Endodermal cell (in vitro differentiated cells): ENCODE measurements around the gene CAPZB. TPM values are rescaled to one million over a fixed set of nuclear protein-coding genes. Genes with fewer than 3 reads are reported as not detected.

Experiments
- DNase-seq: peaks from one replicate; pipeline ENCODE4 v3.0.0-alpha.2; 2017
- H3K27ac ChIP-seq: 2 replicates; pipeline ENCODE4 v1.5.1; 2013; ENCODE audit warnings: mild to moderate bottlenecking, low read depth, low read length, moderate library complexity
- H3K27me3 ChIP-seq: 2 replicates; pipeline ENCODE4 v1.6.1; 2013; ENCODE audit warnings: mild to moderate bottlenecking, low read length, moderate library complexity; ENCODE audit not compliant: insufficient read depth, control insufficient read depth, poor library complexity, severe bottlenecking
- H3K36me3 ChIP-seq: 2 replicates; pipeline ENCODE4 v1.7.0; 2013; ENCODE audit warnings: mild to moderate bottlenecking, low read length, moderate library complexity; ENCODE audit not compliant: control insufficient read depth, insufficient read depth
- H3K4me1 ChIP-seq: one replicate; pipeline ENCODE4 v1.7.0; 2013; ENCODE audit warnings: low read length; ENCODE audit not compliant: control insufficient read depth, insufficient read depth
- H3K4me3 ChIP-seq: 2 replicates; pipeline ENCODE4 v1.5.1; 2013; ENCODE audit warnings: mild to moderate bottlenecking, low read length, moderate library complexity
- H3K9ac ChIP-seq: 2 replicates; pipeline ENCODE4 v1.6.1; 2013; ENCODE audit warnings: mild to moderate bottlenecking, low read length, moderate library complexity; ENCODE audit not compliant: poor library complexity, severe bottlenecking; ENCODE audit errors: extremely low read depth
- H3K9me3 ChIP-seq: 2 replicates; pipeline ENCODE4 v1.6.1; 2013; ENCODE audit warnings: mild to moderate bottlenecking, low read length, moderate library complexity; ENCODE audit not compliant: control insufficient read depth
- H3K27ac Mint-ChIP-seq: 2 replicates; pipeline ENCODE4 v1.8.0; 2020; ENCODE audit warnings: mixed read lengths
- H3K27me3 Mint-ChIP-seq: 2 replicates; pipeline ENCODE4 v1.8.0; 2021; ENCODE audit warnings: mild to moderate bottlenecking, mixed read lengths; ENCODE audit not compliant: insufficient read depth
- H3K36me3 Mint-ChIP-seq: 2 replicates; pipeline ENCODE4 v1.8.0; 2020; ENCODE audit warnings: low read depth, mixed read lengths
- H3K4me1 Mint-ChIP-seq: 2 replicates; pipeline ENCODE4 v1.8.0; 2020; ENCODE audit warnings: mixed read lengths
- H3K4me3 Mint-ChIP-seq: 2 replicates; pipeline ENCODE4 v1.8.0; 2020; ENCODE audit warnings: mild to moderate bottlenecking, moderate library complexity, mixed read lengths
- H3K9me3 Mint-ChIP-seq: 2 replicates; pipeline ENCODE4 v1.8.0; 2020; ENCODE audit warnings: mild to moderate bottlenecking, mixed read lengths
- WGBS, 2 experiments: methylation state at CpG; one replicate each; pipeline versions ENCODE4 v1.1.5 to v1.1.7; 2013; ENCODE audit warnings: missing lambda C conversion rate in 2 of 2, mixed read lengths in 1 of 2; ENCODE audit not compliant: insufficient coverage in 1 of 2, insufficient read length in 1 of 2; 5-methylcytosine and 5-hydroxymethylcytosine counted together
- total RNA-seq, 2 donors: library from RNA; stranded (reverse); fragmentation: NEBNext Ultra II Directional in 1 of 2; extraction: Animal tissue kit (Norgen Biotek cat#: 25700) in 1 of 2; gene quantifications; 2 replicates in 1 of 2; 3 replicates in 1 of 2; pipeline ENCODE4 v1.2.1, GENCODE V29; 2021
- TF ChIP-seq, protein P1 (sequence below): fragments of 200-600 bp; sonication (generic); conservative IDR thresholded peaks from 2 replicates; pipeline ENCODE4 v1.5.0; 2021; ENCODE audit warnings: antibody characterized with exemption, mild to moderate bottlenecking

Gene CAPZB
- total RNA-seq, 2 donors from 2014 or later = 334 to 362 TPM

DNA sequence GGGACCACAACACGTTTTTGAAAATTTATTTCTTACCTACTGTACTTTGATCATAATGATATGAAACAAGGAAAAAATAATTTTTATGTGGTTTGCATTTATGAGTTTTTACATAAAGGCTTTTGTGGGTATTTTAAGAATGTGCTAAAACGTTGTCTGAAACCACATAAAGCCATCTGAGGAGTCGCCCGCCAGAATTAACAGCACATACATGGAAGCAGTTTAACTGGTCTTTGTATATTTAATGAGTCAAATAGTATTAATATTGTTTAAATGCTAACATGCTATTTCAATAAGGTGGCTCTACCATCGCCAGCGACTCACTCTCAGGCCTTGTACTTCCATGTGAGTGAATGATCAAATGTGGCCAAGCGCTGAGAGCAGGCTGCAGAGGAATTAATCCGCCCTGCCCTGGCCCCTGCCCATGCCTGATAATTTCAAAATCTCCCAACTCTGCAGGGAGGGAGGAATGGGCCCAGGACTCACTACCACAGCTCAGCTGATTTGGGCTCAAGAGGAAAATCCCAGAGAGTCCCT is 123.7 kb downstream of the CAPZB start:
- H3K36me3 Mint-ChIP-seq = peaks cover 22% of the 10 kb centered on the region
- no peak overlapping the region for H3K9ac ChIP-seq
- TF ChIP-seq, protein P1, sequence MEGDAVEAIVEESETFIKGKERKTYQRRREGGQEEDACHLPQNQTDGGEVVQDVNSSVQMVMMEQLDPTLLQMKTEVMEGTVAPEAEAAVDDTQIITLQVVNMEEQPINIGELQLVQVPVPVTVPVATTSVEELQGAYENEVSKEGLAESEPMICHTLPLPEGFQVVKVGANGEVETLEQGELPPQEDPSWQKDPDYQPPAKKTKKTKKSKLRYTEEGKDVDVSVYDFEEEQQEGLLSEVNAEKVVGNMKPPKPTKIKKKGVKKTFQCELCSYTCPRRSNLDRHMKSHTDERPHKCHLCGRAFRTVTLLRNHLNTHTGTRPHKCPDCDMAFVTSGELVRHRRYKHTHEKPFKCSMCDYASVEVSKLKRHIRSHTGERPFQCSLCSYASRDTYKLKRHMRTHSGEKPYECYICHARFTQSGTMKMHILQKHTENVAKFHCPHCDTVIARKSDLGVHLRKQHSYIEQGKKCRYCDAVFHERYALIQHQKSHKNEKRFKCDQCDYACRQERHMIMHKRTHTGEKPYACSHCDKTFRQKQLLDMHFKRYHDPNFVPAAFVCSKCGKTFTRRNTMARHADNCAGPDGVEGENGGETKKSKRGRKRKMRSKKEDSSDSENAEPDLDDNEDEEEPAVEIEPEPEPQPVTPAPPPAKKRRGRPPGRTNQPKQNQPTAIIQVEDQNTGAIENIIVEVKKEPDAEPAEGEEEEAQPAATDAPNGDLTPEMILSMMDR = no peak
- H3K36me3 ChIP-seq = peaks cover 40% of the 10 kb centered on the region
- no peaks in the 10 kb centered on the region for H3K9me3 Mint-ChIP-seq
- H3K27ac ChIP-seq = no peak overlapping the region
- H3K27me3 Mint-ChIP-seq = no peaks in the 10 kb centered on the region
- 94 to 95% methylated on average over 6 to 7 of the region's 8 CpGs for WGBS, 2 experiments
- no peak overlapping the region for H3K4me3 ChIP-seq
- no peaks in the 10 kb centered on the region for H3K27me3 ChIP-seq
- no peak overlapping the region for H3K4me3 Mint-ChIP-seq
- peaks cover 3% of the 10 kb centered on the region for H3K4me1 ChIP-seq
- no peaks in the 10 kb centered on the region for H3K9me3 ChIP-seq
- H3K27ac Mint-ChIP-seq = peak overlapping the region; percentile 26
- H3K4me1 Mint-ChIP-seq = peaks cover 29% of the 10 kb centered on the region
- DNase-seq = no peak

DNA sequence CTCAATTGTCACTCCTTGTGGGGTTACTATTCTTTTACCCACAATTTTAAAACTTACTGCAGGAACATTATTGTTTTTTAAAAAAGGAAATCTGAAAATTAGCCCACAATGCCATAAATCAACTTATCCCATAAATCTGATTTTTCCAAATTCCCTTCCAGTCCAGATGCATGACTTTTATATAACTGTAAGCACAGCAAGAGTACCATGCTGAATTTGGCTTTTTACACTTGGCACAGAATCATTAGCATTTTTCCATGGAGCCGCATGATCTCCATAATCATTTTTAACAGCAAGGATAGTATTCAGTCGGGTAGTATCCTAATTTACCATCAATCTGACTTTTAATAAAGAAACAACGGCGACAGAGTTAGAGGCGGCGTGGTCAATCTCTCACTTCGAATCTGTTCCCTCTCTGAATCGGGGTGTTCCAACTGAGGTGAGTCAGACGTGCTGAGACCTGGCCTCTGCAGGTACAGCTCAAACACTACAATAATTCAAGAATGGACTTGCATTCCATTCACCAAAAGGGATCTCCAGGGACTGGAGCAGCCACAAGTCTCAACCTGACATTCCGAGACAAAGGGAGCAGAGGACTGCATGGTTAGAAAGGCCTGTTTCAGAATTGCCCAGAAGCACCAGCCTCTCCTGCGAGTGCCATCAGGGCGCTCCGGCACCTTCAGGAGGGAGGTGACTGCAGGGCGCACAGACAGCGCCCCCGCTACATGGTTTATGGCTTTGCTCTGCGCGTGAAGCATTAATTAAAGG is 124.3 kb downstream of the CAPZB start:
- Mint-ChIP-seq H3K27me3 (no peaks in the 10 kb centered on the region), H3K4me3 (no peak overlapping the region), H3K36me3 (peaks cover 28% of the 10 kb centered on the region), H3K4me1 (peaks cover 27% of the 10 kb centered on the region), H3K27ac (peak overlapping the region; percentile 73), H3K9me3 (no peaks in the 10 kb centered on the region)
- DNase-seq = no peak
- no peak overlapping the region for H3K4me3 ChIP-seq
- peaks cover 46% of the 10 kb centered on the region for H3K36me3 ChIP-seq
- TF ChIP-seq, protein P1 = no peak
- WGBS, 2 experiments = 93 to 95% methylated on average over 15 to 18 of the region's 18 CpGs
- no peak overlapping the region for H3K27ac ChIP-seq
- no peaks in the 10 kb centered on the region for H3K4me1 ChIP-seq
- H3K9ac ChIP-seq = no peak overlapping the region
- no peaks in the 10 kb centered on the region for H3K27me3 ChIP-seq
- no peaks in the 10 kb centered on the region for H3K9me3 ChIP-seq

DNA sequence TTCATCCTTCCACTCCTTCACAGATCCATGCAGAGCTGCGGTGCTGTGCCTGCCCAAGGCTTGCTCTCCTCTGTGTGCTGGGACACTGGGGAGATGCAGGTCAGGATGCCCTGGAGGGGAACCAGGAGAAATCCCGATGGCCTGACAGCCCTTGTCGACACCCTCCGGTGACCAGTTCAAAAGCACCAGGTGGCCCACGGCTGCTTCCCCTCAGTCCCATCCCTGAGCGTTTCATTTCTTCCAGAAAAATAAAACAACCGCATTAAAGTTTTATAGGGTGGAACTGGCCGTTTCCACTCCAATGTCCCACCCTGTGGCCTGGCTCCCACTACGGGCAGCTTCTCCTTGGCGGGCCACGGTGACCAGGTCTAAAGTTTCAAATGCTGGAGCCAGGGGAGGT is 124.9 kb downstream of the CAPZB start:
- no peaks in the 10 kb centered on the region for H3K9me3 Mint-ChIP-seq
- DNase-seq = no peak
- Histone ChIP-seq H3K27me3 (no peaks in the 10 kb centered on the region), H3K4me1 (no peaks in the 10 kb centered on the region), H3K9me3 (no peaks in the 10 kb centered on the region), H3K36me3 (peaks cover 52% of the 10 kb centered on the region), H3K27ac (no peak overlapping the region), H3K9ac (no peak overlapping the region), H3K4me3 (no peak overlapping the region)
- no peak overlapping the region for H3K4me3 Mint-ChIP-seq
- H3K27ac Mint-ChIP-seq = no peak overlapping the region
- 95 to 96% methylated on average over 9 to 11 of the region's 11 CpGs for WGBS, 2 experiments
- TF ChIP-seq, protein P1 = no peak
- peaks cover 34% of the 10 kb centered on the region for H3K36me3 Mint-ChIP-seq
- H3K27me3 Mint-ChIP-seq = no peaks in the 10 kb centered on the region
- H3K4me1 Mint-ChIP-seq = peaks cover 23% of the 10 kb centered on the region
